Measurements from ENCODE around the gene DCDC2C.

DNA sequence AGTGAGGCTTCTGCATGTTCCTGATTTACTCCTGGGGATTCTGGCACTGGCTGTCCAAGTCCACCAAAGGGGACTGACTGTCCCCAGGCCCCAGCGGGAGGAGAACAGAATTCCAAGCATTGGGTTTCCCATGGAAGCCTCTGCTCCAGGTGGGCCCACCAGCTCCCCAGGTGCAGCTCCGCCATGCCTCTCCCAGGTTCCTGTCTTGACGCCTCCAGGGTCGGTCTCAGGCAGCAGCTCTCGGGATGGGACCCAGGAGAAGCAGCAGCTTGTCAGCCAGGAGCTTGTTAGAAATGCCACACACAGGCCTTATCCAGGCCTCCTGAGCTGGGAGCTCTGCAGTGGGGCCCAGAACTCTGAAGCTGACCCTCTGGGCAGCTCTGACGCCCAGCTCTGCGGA is 47.9 kb downstream of the DCDC2C start:
- TF ChIP-seq, protein P1, sequence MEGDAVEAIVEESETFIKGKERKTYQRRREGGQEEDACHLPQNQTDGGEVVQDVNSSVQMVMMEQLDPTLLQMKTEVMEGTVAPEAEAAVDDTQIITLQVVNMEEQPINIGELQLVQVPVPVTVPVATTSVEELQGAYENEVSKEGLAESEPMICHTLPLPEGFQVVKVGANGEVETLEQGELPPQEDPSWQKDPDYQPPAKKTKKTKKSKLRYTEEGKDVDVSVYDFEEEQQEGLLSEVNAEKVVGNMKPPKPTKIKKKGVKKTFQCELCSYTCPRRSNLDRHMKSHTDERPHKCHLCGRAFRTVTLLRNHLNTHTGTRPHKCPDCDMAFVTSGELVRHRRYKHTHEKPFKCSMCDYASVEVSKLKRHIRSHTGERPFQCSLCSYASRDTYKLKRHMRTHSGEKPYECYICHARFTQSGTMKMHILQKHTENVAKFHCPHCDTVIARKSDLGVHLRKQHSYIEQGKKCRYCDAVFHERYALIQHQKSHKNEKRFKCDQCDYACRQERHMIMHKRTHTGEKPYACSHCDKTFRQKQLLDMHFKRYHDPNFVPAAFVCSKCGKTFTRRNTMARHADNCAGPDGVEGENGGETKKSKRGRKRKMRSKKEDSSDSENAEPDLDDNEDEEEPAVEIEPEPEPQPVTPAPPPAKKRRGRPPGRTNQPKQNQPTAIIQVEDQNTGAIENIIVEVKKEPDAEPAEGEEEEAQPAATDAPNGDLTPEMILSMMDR (conservative IDR thresholded peaks at IDR 0.05; ENCODE audit: low read length), result no peak
- no peak for TF ChIP-seq EZH2phosphoT487 (IDR thresholded peaks at IDR 0.05; ENCODE audit: borderline replicate concordance)
